Fibroblast of gingiva (primary cell): ENCODE measurements around the gene GH2.

Experiments used
- DNase-seq: peaks from one replicate; pipeline ENCODE4 v3.0.0-alpha.2; 2011; ENCODE audit warnings: low read depth

GH2 gene

GRCh38 chr17:63840591-63841349, 41.0 kb downstream of the GH2 start:
- DNase-seq: peak; percentile 91

GRCh38 chr17:63838631-63839171, 43.0 kb downstream of the GH2 start:
- peak; percentile 95 for DNase-seq

- no peak for DNase-seq
These were observed 43.7 kb downstream of the GH2 start for GRCh38 chr17:63837962-63838600.

GRCh38 chr17:63837480-63837879, 44.3 kb downstream of the GH2 start:
- DNase-seq: no peak

GRCh38 chr17:63836811-63837210, 44.9 kb downstream of the GH2 start:
- DNase-seq: no peak

GRCh38 chr17:63835167-63835720, 46.5 kb downstream of the GH2 start:
- DNase-seq: no peak

GRCh38 chr17:63834431-63835166, 47.1 kb downstream of the GH2 start:
- peak; percentile 75 for DNase-seq

GRCh38 chr17:63833741-63834373, 47.9 kb downstream of the GH2 start:
- DNase-seq: no peak

GRCh38 chr17:63833026-63833740, 48.6 kb downstream of the GH2 start:
- DNase-seq: no peak

GRCh38 chr17:63832455-63832854, 49.3 kb downstream of the GH2 start:
- DNase-seq: no peak

- no peak for DNase-seq
These were observed 49.7 kb downstream of the GH2 start for GRCh38 chr17:63832014-63832413.

GRCh38 chr17:63831505-63831904, 50.2 kb downstream of the GH2 start:
- no peak for DNase-seq

GRCh38 chr17:63830904-63831491, 50.7 kb downstream of the GH2 start:
- DNase-seq: no peak

GRCh38 chr17:63830278-63830677, 51.5 kb downstream of the GH2 start:
- no peak for DNase-seq
